Stomach (tissue), 9 donors: ENCODE results near the gene SNN. TPM values are rescaled to one million over a fixed set of nuclear protein-coding genes. Genes with fewer than 3 reads are reported as not detected.

Experiments used
- DNase-seq, 2 donors: peaks; one replicate each; pipeline versions ENCODE4 v3.0.0 to v3.0.0-alpha.2; 2013 to 2019
- H3K27ac ChIP-seq, 5 donors: fragments of 200-600 bp in 4 of 5; sonication (generic) in 4 of 5; one replicate each; pipeline ENCODE4 v1.5.1; 2013 to 2019; ENCODE audit warnings: mild to moderate bottlenecking in 1 of 5, moderate library complexity in 1 of 5
- H3K27me3 ChIP-seq, 3 donors: fragments of 200-600 bp; sonication (generic); one replicate each; pipeline ENCODE4 v1.5.1; 2017 to 2019; ENCODE audit warnings: mixed run types in 1 of 3
- H3K36me3 ChIP-seq, 4 donors: fragments of 200-600 bp; sonication (generic); 1 replicate in 3 of 4; 2 replicates in 1 of 4; pipeline ENCODE4 v1.5.1; 2016 to 2019
- H3K4me1 ChIP-seq, 4 donors: fragments of 200-600 bp; sonication (generic); one replicate each; pipeline ENCODE4 v1.5.1; 2016 to 2019
- H3K4me3 ChIP-seq, 4 donors: fragments of 200-600 bp; sonication (generic) in 3 of 4; one replicate each; pipeline ENCODE4 v1.5.1; 2016 to 2019; ENCODE audit warnings: mild to moderate bottlenecking in 1 of 4
- H3K9me3 ChIP-seq, 4 donors: fragments of 200-600 bp; sonication (generic); one replicate each; pipeline ENCODE4 v1.5.1; 2016 to 2019
- EP300 ChIP-seq: sonication (generic); formaldehyde crosslinking; IDR thresholded peaks from one replicate; pipeline ENCODE4 v1.6.1; 2017; ENCODE audit warnings: antibody characterized with exemption
- POLR2A ChIP-seq, 4 donors: fragments of 450-650 bp; IDR thresholded peaks; one replicate each; pipeline ENCODE4 v1.6.1; 2016; ENCODE audit warnings: antibody characterized with exemption in 4 of 4, control low read depth in 2 of 4, mild to moderate bottlenecking in 1 of 4, moderate library complexity in 1 of 4
- POLR2AphosphoS5 ChIP-seq, 3 donors: sonication (generic); formaldehyde crosslinking; IDR thresholded peaks; one replicate each; pipeline ENCODE4 v1.6.1; 2016; ENCODE audit warnings: antibody characterized with exemption in 3 of 3
- WGBS, 5 donors: extraction: QIAGEN DNeasy Blood & Tissue Kit in 3 of 5; methylation state at CpG; one replicate each; pipeline versions ENCODE4 v1.1.5 to v1.1.7; 2013 to 2018; 5-methylcytosine and 5-hydroxymethylcytosine counted together
- intact Hi-C: fragments of 100-400 bp; cut with DNase I; formaldehyde crosslinking; loops from one replicate; pipeline ENCODE4 v1.15.1; 2023; ENCODE audit warnings: low total_unique reads
- polyA plus RNA-seq, 3 donors: library from polyadenylated mRNA; stranded (reverse); fragments of 200-250 nt; gene quantifications; one replicate each; pipeline ENCODE4 v1.2.3, GENCODE V29; 2013
- total RNA-seq, 5 donors: library from RNA; depleted of rRNA; stranded (reverse); fragments of >200 nt; gene quantifications; one replicate each; pipeline versions ENCODE4 v1.1.0 to v1.2.3, GENCODE V29; 2014 to 2016
- TF ChIP-seq, protein P1 (sequence below), 7 experiments: fragments of 450-650 bp in 4 of 7; fragments of 200-600 bp in 3 of 7; sonication (generic) in 3 of 7; IDR thresholded peaks; one replicate each; pipeline ENCODE4 v1.5.1; 2016 to 2019; ENCODE audit warnings: antibody characterized with exemption in 7 of 7, control low read depth in 2 of 7, mild to moderate bottlenecking in 1 of 7
- donor health status: healthy with polysubstance abuse.
- donor health status: Bipolar disorder and iron deficiency.
- donor health status: healthy.

The SNN gene
- total and polyA plus RNA-seq, 8 donors = 2.9 to 25.0 (median 13.7) TPM

DNA sequence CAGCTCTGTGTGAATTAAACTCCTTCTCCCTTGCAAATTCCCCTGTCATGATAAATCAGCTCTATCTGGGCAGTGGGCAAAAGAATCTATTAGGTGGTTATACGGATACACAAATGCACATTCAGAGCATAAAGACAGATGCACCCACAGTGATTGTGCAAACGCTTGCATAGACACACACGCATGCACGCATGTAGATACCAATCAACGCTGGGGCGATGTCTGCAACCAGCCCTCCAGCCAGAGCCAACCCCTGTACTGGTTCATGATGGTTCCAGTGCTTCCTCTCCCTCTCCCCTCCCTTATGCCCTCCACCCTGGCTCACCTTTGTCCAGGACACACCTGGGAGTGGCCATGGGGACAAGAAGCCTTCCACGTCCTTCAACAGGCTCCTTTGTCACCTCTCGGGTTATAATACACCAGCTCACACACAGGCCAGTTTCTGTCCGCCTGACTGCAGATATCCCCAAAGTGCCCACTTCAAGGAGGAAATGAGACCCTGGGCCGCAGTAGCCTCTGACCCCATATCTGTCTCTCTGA lies 33.1 kb upstream of the SNN start:
- DNase-seq = peak; percentile 47 to 52
- no peak overlapping the region for H3K4me3 ChIP-seq
- intact Hi-C loops = no loop called here

DNA sequence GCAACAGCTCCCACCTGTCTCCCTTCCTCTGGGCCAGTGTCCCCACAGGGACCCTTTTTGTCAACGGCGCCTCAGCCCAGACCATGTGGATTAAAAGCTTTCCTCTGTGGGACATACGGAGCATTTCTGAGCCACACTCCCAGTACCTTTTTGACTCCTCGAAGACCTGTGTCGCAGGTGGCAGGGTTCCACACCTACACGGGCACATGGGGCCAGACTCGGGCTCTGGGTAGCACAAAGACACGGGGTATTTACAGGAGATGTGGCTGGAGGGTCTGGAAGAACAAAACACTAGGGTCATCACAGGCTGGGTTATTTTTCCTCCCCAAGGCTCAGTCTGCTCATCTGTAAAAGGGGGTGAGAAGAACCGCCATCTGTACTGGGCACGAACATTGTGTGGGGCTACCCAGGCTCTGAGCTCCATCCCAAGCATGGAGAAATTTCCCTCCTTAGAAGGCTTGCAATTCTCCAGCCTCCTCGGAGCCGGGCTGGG lies 32.5 kb upstream of the SNN start:
- WGBS, 5 donors = 63 to 78% (median 65%) methylated on average over 11 to 12 of the region's 12 CpGs
- Histone ChIP-seq H3K4me3 (no peak overlapping the region), H3K9me3 (no peaks in the 10 kb centered on the region), H3K4me1 (peaks cover 14 to 55% (median 35%) of the 10 kb centered on the region in 4 donors), H3K27me3 (no peaks in the 10 kb centered on the region), H3K27ac (peak overlapping the region; percentile 27 to 79 (median 71)), H3K36me3 (no peaks in the 10 kb centered on the region)
- no peak for TF ChIP-seq POLR2A (IDR thresholded peaks at IDR 0.05)
- no peak for DNase-seq
- intact Hi-C loops = no loop called here

More for the DNA sequence above, 33.1 kb upstream of the SNN start:
- Histone ChIP-seq H3K9me3 (no peaks in the 10 kb centered on the region), H3K27ac (peak overlapping the region; percentile 27 to 79 (median 71)), H3K4me1 (peaks cover 9 to 51% (median 29%) of the 10 kb centered on the region in 4 donors), H3K27me3 (no peaks in the 10 kb centered on the region), H3K36me3 (no peaks in the 10 kb centered on the region)
- TF ChIP-seq POLR2AphosphoS5 (IDR thresholded peaks at IDR 0.05) (peak in 1 of 3 donors; percentile 16), POLR2A (IDR thresholded peaks at IDR 0.05) (no peak)
- WGBS, 5 donors = 67 to 85% (median 69%) methylated on average over 10 of the region's 10 CpGs

DNA sequence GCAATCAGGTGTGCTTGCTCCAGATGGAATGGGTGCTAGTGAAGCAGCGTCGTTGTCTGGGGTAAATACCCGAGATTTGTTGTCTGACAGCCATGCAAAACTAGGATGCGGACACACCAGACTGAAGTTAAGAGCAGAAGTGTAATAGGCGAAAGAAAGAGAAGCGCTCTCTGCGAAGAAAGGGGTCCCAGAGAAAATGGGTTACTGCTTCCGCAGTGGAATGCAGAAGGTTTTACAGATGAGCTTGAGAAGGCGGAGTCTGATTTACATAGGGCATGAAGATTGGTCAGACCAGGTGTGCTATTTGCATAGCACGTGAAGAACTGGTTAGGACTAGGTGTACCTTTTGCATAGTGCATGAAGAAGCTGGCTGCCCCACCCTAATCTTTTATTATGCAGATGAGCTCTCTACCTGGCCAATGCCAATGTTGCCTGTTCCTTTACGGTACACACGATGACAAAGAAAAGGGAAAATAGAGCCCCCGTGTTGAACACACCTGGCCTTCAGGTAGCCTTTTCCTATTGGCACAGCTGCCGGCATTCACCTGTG lies 32.0 kb upstream of the SNN start:
- 29 to 41% (median 31%) methylated on average over 14 of the region's 14 CpGs for WGBS, 5 donors
- TF ChIP-seq, protein P1, sequence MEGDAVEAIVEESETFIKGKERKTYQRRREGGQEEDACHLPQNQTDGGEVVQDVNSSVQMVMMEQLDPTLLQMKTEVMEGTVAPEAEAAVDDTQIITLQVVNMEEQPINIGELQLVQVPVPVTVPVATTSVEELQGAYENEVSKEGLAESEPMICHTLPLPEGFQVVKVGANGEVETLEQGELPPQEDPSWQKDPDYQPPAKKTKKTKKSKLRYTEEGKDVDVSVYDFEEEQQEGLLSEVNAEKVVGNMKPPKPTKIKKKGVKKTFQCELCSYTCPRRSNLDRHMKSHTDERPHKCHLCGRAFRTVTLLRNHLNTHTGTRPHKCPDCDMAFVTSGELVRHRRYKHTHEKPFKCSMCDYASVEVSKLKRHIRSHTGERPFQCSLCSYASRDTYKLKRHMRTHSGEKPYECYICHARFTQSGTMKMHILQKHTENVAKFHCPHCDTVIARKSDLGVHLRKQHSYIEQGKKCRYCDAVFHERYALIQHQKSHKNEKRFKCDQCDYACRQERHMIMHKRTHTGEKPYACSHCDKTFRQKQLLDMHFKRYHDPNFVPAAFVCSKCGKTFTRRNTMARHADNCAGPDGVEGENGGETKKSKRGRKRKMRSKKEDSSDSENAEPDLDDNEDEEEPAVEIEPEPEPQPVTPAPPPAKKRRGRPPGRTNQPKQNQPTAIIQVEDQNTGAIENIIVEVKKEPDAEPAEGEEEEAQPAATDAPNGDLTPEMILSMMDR (IDR thresholded peaks at IDR 0.05) = no peak
- TF ChIP-seq POLR2AphosphoS5 (IDR thresholded peaks at IDR 0.05) (peak in 2 of 3 donors; percentile 83 to 91), EP300 (no peak), POLR2A (IDR thresholded peaks at IDR 0.05) (no peak)
- Histone ChIP-seq H3K9me3 (no peaks in the 10 kb centered on the region), H3K27me3 (no peaks in the 10 kb centered on the region), H3K4me1 (peaks cover 20 to 60% (median 40%) of the 10 kb centered on the region in 4 donors), H3K36me3 (no peaks in the 10 kb centered on the region), H3K27ac (peak overlapping the region; percentile 60 to 79 (median 71)), H3K4me3 (no peak overlapping the region)
- DNase-seq = peak; percentile 79 to 93
- intact Hi-C loops = no loop called here

DNA sequence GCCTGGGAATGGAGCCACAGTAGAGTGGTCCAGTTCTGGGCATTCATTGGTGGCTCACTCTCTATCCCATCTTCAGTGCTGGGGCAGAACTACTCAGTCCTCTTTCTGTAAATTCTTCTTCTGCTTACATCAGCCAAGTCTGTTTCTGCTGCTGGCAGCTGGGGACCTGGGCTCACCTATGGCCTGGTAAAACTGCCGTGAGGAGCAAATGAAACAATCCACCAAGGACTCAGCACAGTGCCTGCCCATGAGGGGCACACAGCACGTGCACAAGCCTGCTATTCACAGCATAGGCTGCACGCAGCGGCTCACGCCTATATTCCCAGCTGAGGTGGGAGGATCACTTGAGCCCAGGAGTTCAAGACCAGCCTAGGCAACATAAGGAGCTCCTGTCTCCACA lies 30.9 kb upstream of the SNN start:
- peak in 1 of 2 donors; percentile 37 for DNase-seq
- H3K27ac ChIP-seq = peak overlapping the region; percentile 31 to 79 (median 64)
- WGBS, 5 donors = 59 to 79% (median 76%) methylated on average over 5 of the region's 5 CpGs

DNA sequence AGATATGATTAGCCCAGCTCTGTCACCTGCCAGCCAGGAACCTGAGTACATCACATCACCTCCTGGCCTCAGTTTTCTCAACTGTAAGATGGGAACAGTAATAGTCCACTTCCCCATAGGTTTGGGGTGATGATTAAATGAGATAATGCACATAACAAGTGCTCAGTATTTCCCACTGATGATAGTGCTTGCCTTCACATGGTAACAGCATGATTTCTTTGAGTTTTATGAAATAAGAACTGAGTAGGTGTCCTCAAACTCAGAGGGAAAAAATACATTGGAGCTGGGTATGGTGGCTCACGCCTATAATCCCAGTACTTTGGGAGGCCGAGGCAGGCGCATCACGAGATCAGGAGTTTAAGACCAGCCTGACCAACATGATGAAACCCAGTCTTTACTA lies 30.1 kb upstream of the SNN start:
- TF ChIP-seq EP300 = no peak
- TF ChIP-seq, protein P1 (IDR thresholded peaks at IDR 0.05) = no peak
- TF ChIP-seq POLR2AphosphoS5 (IDR thresholded peaks at IDR 0.05) = no peak
- TF ChIP-seq POLR2A (IDR thresholded peaks at IDR 0.05) = no peak
- 86 to 99% (median 94%) methylated on average over 4 of the region's 4 CpGs for WGBS, 5 donors
- Histone ChIP-seq H3K27me3 (no peaks in the 10 kb centered on the region), H3K4me1 (peaks cover 20 to 57% (median 39%) of the 10 kb centered on the region in 4 donors), H3K4me3 (no peak overlapping the region), H3K36me3 (no peaks in the 10 kb centered on the region), H3K27ac (peak overlapping the region in 1 of 5 donors; percentile 29), H3K9me3 (no peaks in the 10 kb centered on the region)
- no peak for DNase-seq
- intact Hi-C loops = no loop called here

More for the DNA sequence above, 30.9 kb upstream of the SNN start:
- H3K4me1 ChIP-seq = peaks cover 26 to 65% (median 46%) of the 10 kb centered on the region in 4 donors
- TF ChIP-seq, protein P1 (IDR thresholded peaks at IDR 0.05) = no peak
- TF ChIP-seq POLR2AphosphoS5 (IDR thresholded peaks at IDR 0.05) (no peak), POLR2A (IDR thresholded peaks at IDR 0.05) (no peak), EP300 (no peak)
- no peaks in the 10 kb centered on the region for H3K36me3 ChIP-seq
- intact Hi-C loops = no loop called here
- no peaks in the 10 kb centered on the region for H3K27me3 ChIP-seq
- no peak overlapping the region for H3K4me3 ChIP-seq
- no peaks in the 10 kb centered on the region for H3K9me3 ChIP-seq
